VCaP (cell line): Measurements from ENCODE around the gene HOXC5.
A peak's percentile ranks its signal among the peaks of the same experiment; 100 is the strongest.

Source experiments
- H3K27ac ChIP-seq: fragments of 450-650 bp; 2 replicates; pipeline ENCODE4 v1.5.1; 2017
- TF ChIP-seq, protein P1 (sequence below): fragments of 450-650 bp; conservative IDR thresholded peaks from 2 replicates; pipeline ENCODE4 v1.5.1; 2017; ENCODE audit warnings: mild to moderate bottlenecking, moderate library complexity

The HOXC5 gene

DNA sequence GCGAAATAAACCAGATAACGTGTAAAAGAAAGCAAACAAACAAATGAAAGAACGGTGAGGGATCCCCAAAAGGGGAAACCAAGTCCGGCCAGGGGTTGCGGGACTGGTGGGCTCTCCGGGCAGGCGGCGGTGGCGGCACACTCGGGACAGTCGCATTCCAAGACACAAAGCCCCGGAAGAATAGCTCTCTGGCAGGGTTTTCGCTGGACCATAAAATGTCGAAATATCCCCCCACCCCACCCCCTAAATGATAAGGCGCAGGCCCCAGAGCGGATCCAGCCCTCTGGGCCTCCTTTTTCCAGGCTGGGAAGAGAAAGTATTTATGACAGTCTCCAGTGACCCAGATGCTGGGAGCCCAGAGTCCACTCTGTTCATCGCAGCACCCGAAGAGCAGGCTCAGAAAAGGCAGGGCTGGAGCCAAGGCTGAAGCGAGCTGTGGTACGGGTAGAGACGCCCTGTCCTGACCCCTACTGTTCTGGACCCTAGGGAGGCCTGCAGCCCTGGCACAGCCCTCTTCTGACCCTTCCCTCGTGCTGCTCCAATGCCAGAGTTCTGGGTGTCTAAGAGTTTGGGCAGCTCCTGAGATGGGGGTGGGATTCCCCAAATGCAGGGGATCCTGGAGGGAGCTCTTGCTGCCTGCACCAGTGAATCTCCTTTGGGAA lies 26.2 kb upstream of the HOXC5 start:
- H3K27ac ChIP-seq = no peak overlapping the region; the same call in 1 of the 2 replicates
- TF ChIP-seq, protein P1, sequence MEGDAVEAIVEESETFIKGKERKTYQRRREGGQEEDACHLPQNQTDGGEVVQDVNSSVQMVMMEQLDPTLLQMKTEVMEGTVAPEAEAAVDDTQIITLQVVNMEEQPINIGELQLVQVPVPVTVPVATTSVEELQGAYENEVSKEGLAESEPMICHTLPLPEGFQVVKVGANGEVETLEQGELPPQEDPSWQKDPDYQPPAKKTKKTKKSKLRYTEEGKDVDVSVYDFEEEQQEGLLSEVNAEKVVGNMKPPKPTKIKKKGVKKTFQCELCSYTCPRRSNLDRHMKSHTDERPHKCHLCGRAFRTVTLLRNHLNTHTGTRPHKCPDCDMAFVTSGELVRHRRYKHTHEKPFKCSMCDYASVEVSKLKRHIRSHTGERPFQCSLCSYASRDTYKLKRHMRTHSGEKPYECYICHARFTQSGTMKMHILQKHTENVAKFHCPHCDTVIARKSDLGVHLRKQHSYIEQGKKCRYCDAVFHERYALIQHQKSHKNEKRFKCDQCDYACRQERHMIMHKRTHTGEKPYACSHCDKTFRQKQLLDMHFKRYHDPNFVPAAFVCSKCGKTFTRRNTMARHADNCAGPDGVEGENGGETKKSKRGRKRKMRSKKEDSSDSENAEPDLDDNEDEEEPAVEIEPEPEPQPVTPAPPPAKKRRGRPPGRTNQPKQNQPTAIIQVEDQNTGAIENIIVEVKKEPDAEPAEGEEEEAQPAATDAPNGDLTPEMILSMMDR = no peak

DNA sequence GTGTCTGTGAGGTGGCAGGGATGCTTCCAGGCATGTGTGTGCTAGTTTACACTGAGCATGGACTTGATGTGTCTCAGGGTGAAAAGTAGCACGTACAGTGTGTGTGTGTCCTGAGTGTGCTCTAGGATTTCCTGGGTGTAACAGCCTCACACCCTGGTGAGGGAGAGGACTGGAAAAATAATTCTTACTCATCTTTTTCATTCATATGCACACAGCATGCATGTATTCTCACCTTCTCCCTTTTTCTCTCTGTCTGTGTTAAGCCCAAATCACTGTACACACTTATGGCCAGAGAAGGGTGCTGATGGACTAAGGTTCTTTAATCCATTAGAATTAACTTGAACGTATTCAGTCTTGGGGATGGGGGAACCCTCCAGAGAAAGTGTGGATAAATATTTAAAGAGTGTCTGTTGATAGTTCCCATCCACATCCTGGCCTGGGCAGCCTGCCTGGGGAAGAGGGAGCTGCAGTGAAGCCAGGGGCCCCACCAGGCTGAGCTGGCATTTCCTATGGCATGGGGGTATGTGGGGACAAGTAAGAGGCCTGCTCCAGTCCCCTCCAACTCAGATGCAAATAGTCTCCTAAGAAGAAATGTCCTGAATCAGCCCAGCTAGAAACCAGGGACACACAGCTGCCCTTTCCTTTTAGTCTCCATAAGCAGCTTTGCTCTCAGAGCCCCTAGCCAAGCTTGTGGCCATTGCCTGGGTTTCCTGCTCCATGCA lies 25.2 kb upstream of the HOXC5 start:
- H3K27ac ChIP-seq = no peak overlapping the region
- TF ChIP-seq, protein P1 = no peak

DNA sequence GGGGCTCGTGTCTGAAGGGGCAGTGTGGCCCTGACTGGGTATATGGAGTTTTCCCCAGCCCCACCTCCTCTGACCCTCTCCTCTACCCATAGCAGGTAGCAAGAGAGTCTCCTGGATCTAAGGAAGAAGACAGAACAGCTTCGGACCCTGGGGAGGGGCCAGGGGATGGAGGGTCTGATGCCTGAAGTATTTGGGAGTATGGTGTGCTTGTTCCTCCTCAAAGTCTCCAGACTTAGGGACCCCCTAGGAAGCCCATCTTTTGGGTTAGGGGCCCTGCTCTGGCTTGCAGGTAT lies 24.6 kb upstream of the HOXC5 start:
- TF ChIP-seq, protein P1 = no peak
- no peak overlapping the region for H3K27ac ChIP-seq

DNA sequence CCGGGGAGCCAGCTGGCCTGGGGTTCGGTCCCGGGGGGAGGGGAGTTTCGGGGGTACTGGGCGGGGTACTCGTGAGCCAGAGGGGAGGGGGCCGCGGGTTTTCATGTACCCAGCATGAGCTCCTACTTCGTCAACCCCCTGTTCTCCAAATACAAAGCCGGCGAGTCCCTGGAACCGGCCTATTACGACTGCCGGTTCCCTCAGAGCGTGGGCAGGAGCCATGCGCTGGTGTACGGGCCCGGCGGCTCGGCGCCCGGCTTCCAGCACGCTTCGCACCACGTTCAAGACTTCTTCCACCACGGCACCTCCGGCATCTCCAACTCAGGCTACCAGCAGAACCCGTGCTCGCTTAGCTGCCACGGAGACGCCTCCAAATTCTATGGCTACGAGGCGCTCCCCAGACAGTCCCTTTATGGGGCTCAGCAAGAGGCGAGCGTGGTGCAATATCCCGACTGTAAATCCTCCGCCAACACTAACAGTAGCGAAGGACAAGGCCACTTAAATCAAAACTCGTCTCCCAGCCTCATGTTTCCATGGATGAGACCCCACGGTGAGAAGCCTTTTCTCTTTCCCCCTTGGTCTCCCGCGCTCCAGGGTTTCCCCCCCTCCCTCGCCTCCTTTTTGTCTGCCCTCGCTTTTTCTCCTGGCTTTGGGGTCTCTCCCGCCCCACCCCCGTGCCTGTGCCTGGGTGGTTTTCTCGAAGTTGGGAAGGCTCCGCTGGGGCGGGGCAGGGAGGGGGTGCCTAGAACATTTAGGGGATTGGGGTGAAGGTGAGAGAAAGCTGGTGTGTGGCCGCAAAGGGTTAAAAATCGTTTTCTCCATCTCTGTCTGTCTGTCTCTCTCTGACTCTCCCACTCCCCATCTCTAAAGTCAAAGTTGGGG lies 23.4 kb upstream of the HOXC5 start:
- H3K27ac ChIP-seq = peak overlapping the region; percentile 53; the same call in 1 of the 2 replicates
- TF ChIP-seq, protein P1 = no peak

DNA sequence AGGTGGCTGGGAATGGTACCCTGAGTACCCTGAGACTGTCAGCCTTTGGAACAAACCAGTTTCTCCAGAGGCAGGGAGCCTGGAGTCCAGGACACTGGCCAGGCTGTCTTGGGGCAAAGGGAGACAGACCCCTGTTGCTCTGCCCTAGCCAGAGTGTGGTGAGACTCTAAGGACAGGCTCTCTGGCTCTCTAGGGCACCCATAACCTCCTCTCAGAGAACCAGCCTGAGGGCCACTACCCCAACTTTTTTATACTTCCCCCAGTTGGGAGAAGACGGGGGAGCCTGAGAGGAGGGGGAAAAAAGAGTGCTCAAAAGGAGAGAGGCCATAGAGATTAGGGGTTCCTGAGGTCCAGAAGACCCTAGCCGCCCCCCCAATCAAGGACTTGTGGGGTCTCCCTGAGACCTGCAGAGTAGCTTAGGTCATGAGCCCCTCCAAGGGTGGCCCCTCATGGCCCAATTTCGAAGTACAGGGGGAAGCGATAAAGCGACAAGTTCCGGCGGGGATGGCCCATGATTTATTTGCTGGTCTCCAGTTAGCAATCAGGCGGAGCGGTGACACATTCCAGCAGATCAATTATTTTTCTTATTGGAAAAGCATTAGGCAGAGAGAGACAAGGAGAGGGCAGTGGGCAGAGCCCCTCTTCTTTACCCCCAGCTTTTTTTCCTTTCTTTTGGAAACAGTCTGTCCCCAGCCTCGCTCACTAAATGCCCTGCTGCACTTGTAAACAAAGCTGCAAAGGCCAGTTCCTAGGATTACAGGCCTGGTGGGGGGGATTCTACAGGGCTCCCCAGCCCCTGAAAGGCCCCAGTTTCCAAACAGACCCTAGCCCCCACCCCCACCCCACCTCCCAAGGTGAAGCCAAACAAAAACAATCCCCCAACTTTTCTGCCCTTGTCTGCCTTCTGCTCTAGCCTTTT lies 22.5 kb upstream of the HOXC5 start:
- H3K27ac ChIP-seq = no peak overlapping the region

DNA sequence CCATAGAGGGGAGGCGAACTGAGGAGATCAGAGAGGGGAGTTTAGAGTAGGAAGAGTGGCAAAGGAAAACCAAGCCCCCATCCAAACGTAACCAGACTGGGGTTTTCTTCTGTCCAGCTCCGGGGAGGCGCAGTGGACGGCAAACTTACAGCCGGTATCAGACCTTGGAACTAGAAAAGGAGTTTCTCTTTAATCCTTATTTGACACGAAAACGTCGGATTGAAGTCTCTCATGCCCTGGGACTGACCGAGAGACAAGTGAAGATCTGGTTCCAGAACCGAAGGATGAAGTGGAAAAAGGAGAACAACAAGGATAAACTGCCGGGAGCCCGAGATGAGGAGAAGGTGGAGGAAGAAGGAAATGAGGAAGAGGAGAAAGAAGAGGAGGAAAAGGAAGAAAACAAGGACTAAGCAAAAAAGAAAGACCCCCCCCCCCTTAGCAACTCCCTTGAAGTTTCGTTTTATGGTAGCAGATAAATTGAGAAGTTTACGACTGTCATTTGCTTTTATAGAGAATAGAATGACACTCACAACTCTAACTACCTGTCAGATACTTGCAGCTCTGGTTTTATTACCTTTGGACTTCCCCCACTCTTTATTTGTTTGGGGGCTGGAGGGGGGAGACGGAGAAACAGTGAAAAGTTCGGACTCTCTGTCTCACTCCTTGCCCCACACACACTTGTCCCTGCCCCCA lies 21.7 kb upstream of the HOXC5 start:
- H3K27ac ChIP-seq = no peak overlapping the region
- TF ChIP-seq, protein P1 = no peak

More for the DNA sequence above, 22.5 kb upstream of the HOXC5 start:
- TF ChIP-seq, protein P1 = no peak
